GM12874 (cell line): ENCODE measurements around the gene PSMG1.

Experiments used
- CTCF ChIP-seq: IDR thresholded peaks from 2 replicates; pipeline ENCODE4 v1.5.1; 2011; ENCODE audit warnings: low read depth, mild to moderate bottlenecking, control low read depth, low read length, moderate library complexity; ENCODE audit not compliant: insufficient read depth

Gene PSMG1

GRCh38 chr21:39152271-39152670, 31.0 kb downstream of the PSMG1 start:
- TF ChIP-seq CTCF: no peak

- no peak for TF ChIP-seq CTCF
Measured at GRCh38 chr21:39150877-39151276, 32.4 kb downstream of the PSMG1 start.

GRCh38 chr21:39150316-39150715, 32.9 kb downstream of the PSMG1 start:
- TF ChIP-seq CTCF: no peak

GRCh38 chr21:39149882-39150281, 33.4 kb downstream of the PSMG1 start:
- no peak for TF ChIP-seq CTCF

- TF ChIP-seq CTCF: no peak
Measured at GRCh38 chr21:39148975-39149374, 34.3 kb downstream of the PSMG1 start.

GRCh38 chr21:39144191-39144590, 39.1 kb downstream of the PSMG1 start:
- TF ChIP-seq CTCF: no peak

GRCh38 chr21:39142972-39143371, 40.3 kb downstream of the PSMG1 start:
- no peak for TF ChIP-seq CTCF

GRCh38 chr21:39141502-39141901, 41.7 kb downstream of the PSMG1 start:
- no peak for TF ChIP-seq CTCF
